CD4-positive, CD25-positive, alpha-beta regulatory T cell (primary cell): ENCODE measurements around the gene PRR33. TPM values are rescaled to one million over a fixed set of nuclear protein-coding genes. Genes with fewer than 3 reads are reported as not detected.

Experiments
- ATAC-seq, 2 donors: fragments of 150-1000 bp; cut with Tn5 transposase; one replicate each; pipeline ENCODE4 v1.10.0; 2021; ENCODE audit warnings: low read depth in 2 of 2, moderate number of reproducible peaks in 2 of 2, moderate library complexity in 1 of 2
- DNase-seq, 3 donors: peaks; one replicate each; pipeline versions ENCODE4 v3.0.0 to v3.0.0-alpha.2; 2012 to 2022; ENCODE audit warnings: mixed read lengths in 1 of 3
- H3K27ac ChIP-seq: one replicate; pipeline ENCODE4 v1.7.0; 2013; ENCODE audit warnings: mild to moderate bottlenecking, low read length; ENCODE audit not compliant: insufficient read depth, poor library complexity, severe bottlenecking
- H3K27me3 ChIP-seq: one replicate; pipeline ENCODE4 v1.7.0; 2013; ENCODE audit warnings: low read length; ENCODE audit not compliant: control insufficient read depth, insufficient read depth
- H3K36me3 ChIP-seq: one replicate; pipeline ENCODE4 v1.7.0; 2013; ENCODE audit warnings: mild to moderate bottlenecking, low read length, moderate library complexity; ENCODE audit not compliant: control insufficient read depth, insufficient read depth
- H3K4me1 ChIP-seq: 2 replicates; pipeline ENCODE4 v1.7.0; 2013; ENCODE audit warnings: mild to moderate bottlenecking, low read length; ENCODE audit not compliant: insufficient read depth, control insufficient read depth, poor library complexity, severe bottlenecking
- H3K4me3 ChIP-seq: one replicate; pipeline ENCODE4 v1.7.0; 2013; ENCODE audit warnings: low read depth, mild to moderate bottlenecking, low read length, moderate library complexity
- H3K9me3 ChIP-seq, 2 experiments: 1 replicate in 1 of 2; 2 replicates in 1 of 2; pipeline ENCODE4 v1.7.0; 2013; ENCODE audit warnings: low read length in 2 of 2, mild to moderate bottlenecking in 1 of 2, moderate library complexity in 1 of 2; ENCODE audit not compliant: control insufficient read depth in 2 of 2
- H3K27ac Mint-ChIP-seq, 3 donors: one replicate each; pipeline ENCODE4 v1.8.0; 2020 to 2022; ENCODE audit warnings: mild to moderate bottlenecking in 3 of 3, mixed read lengths in 3 of 3, moderate library complexity in 2 of 3
- H3K27me3 Mint-ChIP-seq: one replicate; pipeline ENCODE4 v1.8.0; 2022; ENCODE audit warnings: mild to moderate bottlenecking, mixed read lengths
- H3K36me3 Mint-ChIP-seq: one replicate; pipeline ENCODE4 v1.8.0; 2020; ENCODE audit warnings: mixed read lengths
- H3K4me1 Mint-ChIP-seq, 4 donors: one replicate each; pipeline ENCODE4 v1.8.0; 2020 to 2022; ENCODE audit warnings: mixed read lengths in 4 of 4, mild to moderate bottlenecking in 1 of 4
- H3K4me3 Mint-ChIP-seq, 4 donors: one replicate each; pipeline ENCODE4 v1.8.0; 2020 to 2022; ENCODE audit warnings: mild to moderate bottlenecking in 4 of 4, mixed read lengths in 4 of 4, moderate library complexity in 3 of 4
- H3K9me3 Mint-ChIP-seq, 7 donors: one replicate each; pipeline ENCODE4 v1.8.0; 2020 to 2022; ENCODE audit warnings: mixed read lengths in 7 of 7, mild to moderate bottlenecking in 3 of 7, moderate library complexity in 2 of 7
- polyA plus RNA-seq, 4 donors: library from polyadenylated mRNA; unstranded; fragments of 300-500 nt; fragmentation: Illumina TruSeq; gene quantifications; one replicate each; pipeline ENCODE4 v1.2.3, GENCODE V29; 2021
- total RNA-seq: library from RNA; stranded (reverse); gene quantifications from one replicate; pipeline ENCODE4 v1.2.3, GENCODE V29; 2022

The PRR33 gene
- total and polyA plus RNA-seq, 5 donors from 2014 or later, result 0.06 to 0.09 (median 0.08) TPM; not detected in 2

DNA sequence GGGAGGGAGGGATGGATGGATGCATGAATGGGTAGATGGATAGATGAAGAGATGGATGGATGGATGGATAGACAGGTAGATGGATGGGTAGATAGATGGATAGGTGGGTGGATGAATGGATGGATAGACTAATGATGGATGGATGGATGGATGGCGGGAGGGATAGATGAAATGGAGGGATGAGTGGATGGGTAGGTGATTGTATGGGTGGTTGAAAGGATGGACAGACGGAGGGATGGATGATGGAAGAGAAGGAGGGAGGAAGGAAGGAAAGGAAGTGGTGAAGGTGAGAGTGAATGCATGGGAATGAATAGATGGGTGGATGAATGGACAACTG, 24.1 kb upstream of the PRR33 start:
- Mint-ChIP-seq H3K4me3 (peak overlapping the region in 2 of 4 donors; percentile 15 to 52), H3K27ac (peak overlapping the region in 1 of 3 donors; percentile 12)
- ATAC-seq, result no peak

DNA sequence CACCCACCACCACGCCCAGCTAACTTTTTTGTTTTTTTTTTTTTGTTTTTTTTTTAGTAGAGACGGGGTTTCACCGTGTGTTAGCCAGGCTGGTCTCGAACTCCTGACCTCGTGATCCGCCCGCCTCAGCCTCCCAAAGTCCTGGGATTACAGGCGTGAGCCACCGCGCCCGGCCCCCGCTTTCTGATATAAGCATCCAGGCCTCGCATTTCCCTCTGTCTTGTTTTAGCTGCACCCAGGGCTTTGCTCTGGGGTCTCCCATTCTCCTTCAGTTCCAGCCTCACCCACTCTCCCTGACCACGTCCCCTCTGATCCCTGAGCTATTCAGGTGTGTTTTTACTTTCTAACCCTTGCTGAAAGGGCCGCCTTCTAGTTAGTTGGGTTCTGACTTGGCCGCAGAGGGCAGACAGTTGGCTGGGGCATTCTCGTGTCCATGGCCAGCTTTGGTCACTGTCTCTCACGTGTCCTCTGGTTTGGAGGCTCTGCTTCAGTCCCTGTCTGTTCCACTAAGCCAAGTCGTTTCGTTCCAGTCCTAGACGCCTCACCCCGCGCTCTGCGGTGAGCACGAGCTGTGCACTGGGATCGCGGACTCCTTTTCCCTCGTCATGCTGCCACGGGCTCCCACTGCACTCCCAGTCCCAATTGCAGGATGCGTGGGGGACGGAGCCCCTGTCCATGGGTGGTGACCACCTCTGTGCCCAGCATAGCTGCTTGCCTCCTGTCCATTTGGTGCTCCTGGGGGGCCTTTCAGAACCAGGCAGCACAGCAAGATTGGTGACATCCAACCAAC, 21.8 kb upstream of the PRR33 start:
- Histone ChIP-seq H3K27me3 (no peaks in the 10 kb centered on the region), H3K27ac (no peak overlapping the region), H3K36me3 (no peaks in the 10 kb centered on the region), H3K4me1 (no peaks in the 10 kb centered on the region), H3K4me3 (no peak overlapping the region), H3K9me3 (no peaks in the 10 kb centered on the region)
- Mint-ChIP-seq H3K36me3 (no peaks in the 10 kb centered on the region), H3K9me3 (peaks cover 0 to 1% (median 0%) of the 10 kb centered on the region in 7 donors), H3K27ac (peak overlapping the region in 1 of 3 donors; percentile 83), H3K4me3 (no peak overlapping the region), H3K27me3 (peaks cover 10% of the 10 kb centered on the region), H3K4me1 (peaks cover 0 to 20% (median 8%) of the 10 kb centered on the region in 4 donors)
- no peak for ATAC-seq
- DNase-seq, result no peak

More for the DNA sequence above, 24.1 kb upstream of the PRR33 start:
- H3K27me3 ChIP-seq, result no peaks in the 10 kb centered on the region
- H3K9me3 Mint-ChIP-seq, result no peaks in the 10 kb centered on the region
- H3K9me3 ChIP-seq, result no peaks in the 10 kb centered on the region
- H3K27me3 Mint-ChIP-seq, result peaks cover 5% of the 10 kb centered on the region
- no peak overlapping the region for H3K27ac ChIP-seq
- DNase-seq, result no peak
- H3K4me1 ChIP-seq, result no peaks in the 10 kb centered on the region
- H3K36me3 Mint-ChIP-seq, result no peaks in the 10 kb centered on the region
- H3K4me3 ChIP-seq, result no peak overlapping the region
- H3K36me3 ChIP-seq, result no peaks in the 10 kb centered on the region
- H3K4me1 Mint-ChIP-seq, result peaks cover 0 to 24% (median 8%) of the 10 kb centered on the region in 4 donors

- Mint-ChIP-seq H3K27ac (no peak overlapping the region), H3K4me1 (peaks cover 0 to 18% (median 8%) of the 10 kb centered on the region in 4 donors), H3K36me3 (no peaks in the 10 kb centered on the region), H3K4me3 (no peak overlapping the region), H3K27me3 (peaks cover 11% of the 10 kb centered on the region), H3K9me3 (peaks cover 0 to 1% (median 0%) of the 10 kb centered on the region in 7 donors)
- Histone ChIP-seq H3K4me3 (no peak overlapping the region), H3K36me3 (no peaks in the 10 kb centered on the region), H3K4me1 (no peaks in the 10 kb centered on the region), H3K27me3 (no peaks in the 10 kb centered on the region), H3K9me3 (no peaks in the 10 kb centered on the region), H3K27ac (no peak overlapping the region)
- DNase-seq, result no peak
- ATAC-seq, result no peak
Measured at GRCh38 chr11:1912289-1912878, 20.7 kb upstream of the PRR33 start.

GRCh38 chr11:1909524-1909923, 17.8 kb upstream of the PRR33 start:
- H3K4me3 Mint-ChIP-seq, result no peak overlapping the region
- DNase-seq, result no peak
- H3K27ac Mint-ChIP-seq, result no peak overlapping the region

DNA sequence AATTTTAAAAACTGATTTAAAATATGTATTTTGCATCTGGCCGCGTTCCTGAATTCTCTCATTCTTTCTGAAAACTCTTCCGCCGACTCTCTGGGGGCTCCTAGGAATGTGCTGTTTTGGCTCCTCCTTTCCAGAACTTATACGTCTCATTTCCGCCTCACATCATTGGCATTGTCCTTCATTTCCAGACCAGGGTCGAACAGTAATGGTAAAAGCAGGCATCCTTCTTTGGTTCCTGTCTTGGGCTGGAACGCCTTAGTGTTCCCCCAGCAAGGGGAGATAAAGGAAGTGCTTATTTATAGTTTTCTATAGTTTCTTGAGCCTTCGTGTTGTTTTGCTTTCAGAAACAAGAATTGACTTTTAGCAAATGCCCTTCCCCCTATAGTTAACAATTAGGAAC, 16.9 kb upstream of the PRR33 start:
- ATAC-seq (no peak), DNase-seq (no peak)
- Mint-ChIP-seq H3K36me3 (no peaks in the 10 kb centered on the region), H3K9me3 (peaks cover 0 to 1% (median 0%) of the 10 kb centered on the region in 7 donors), H3K4me1 (no peaks in the 10 kb centered on the region), H3K27ac (no peak overlapping the region), H3K4me3 (no peak overlapping the region), H3K27me3 (peaks cover 6% of the 10 kb centered on the region)
- Histone ChIP-seq H3K36me3 (no peaks in the 10 kb centered on the region), H3K27ac (no peak overlapping the region), H3K4me3 (no peak overlapping the region), H3K27me3 (no peaks in the 10 kb centered on the region), H3K9me3 (no peaks in the 10 kb centered on the region), H3K4me1 (no peaks in the 10 kb centered on the region)

More at GRCh38 chr11:1909524-1909923, 17.8 kb upstream of the PRR33 start:
- Histone ChIP-seq H3K36me3 (no peaks in the 10 kb centered on the region), H3K27me3 (no peaks in the 10 kb centered on the region), H3K4me1 (no peaks in the 10 kb centered on the region), H3K27ac (no peak overlapping the region), H3K4me3 (no peak overlapping the region), H3K9me3 (no peaks in the 10 kb centered on the region)
- H3K27me3 Mint-ChIP-seq, result peaks cover 6% of the 10 kb centered on the region
- peaks cover 0 to 3% (median under 1%) of the 10 kb centered on the region in 4 donors for H3K4me1 Mint-ChIP-seq
- ATAC-seq, result no peak
- H3K9me3 Mint-ChIP-seq, result peaks cover 0 to 1% (median 0%) of the 10 kb centered on the region in 7 donors
- no peaks in the 10 kb centered on the region for H3K36me3 Mint-ChIP-seq

- ATAC-seq (no peak), DNase-seq (no peak)
- Histone ChIP-seq H3K36me3 (no peaks in the 10 kb centered on the region), H3K27me3 (no peaks in the 10 kb centered on the region), H3K27ac (no peak overlapping the region), H3K9me3 (no peaks in the 10 kb centered on the region), H3K4me3 (no peak overlapping the region), H3K4me1 (no peaks in the 10 kb centered on the region)
- Mint-ChIP-seq H3K27me3 (peaks cover 13% of the 10 kb centered on the region), H3K27ac (no peak overlapping the region), H3K9me3 (peaks cover 0 to 1% (median 0%) of the 10 kb centered on the region in 7 donors), H3K4me1 (no peaks in the 10 kb centered on the region), H3K36me3 (no peaks in the 10 kb centered on the region), H3K4me3 (no peak overlapping the region)
Measured at GRCh38 chr11:1906611-1907423, 15.1 kb upstream of the PRR33 start.

GRCh38 chr11:1906181-1906580, 14.5 kb upstream of the PRR33 start:
- H3K4me3 Mint-ChIP-seq, result no peak overlapping the region
- peaks cover 19% of the 10 kb centered on the region for H3K27me3 Mint-ChIP-seq
- DNase-seq, result no peak

More at GRCh38 chr11:1906181-1906580, 14.5 kb upstream of the PRR33 start:
- no peaks in the 10 kb centered on the region for H3K36me3 ChIP-seq
- Mint-ChIP-seq H3K9me3 (peaks cover 0 to 1% (median 0%) of the 10 kb centered on the region in 7 donors), H3K36me3 (no peaks in the 10 kb centered on the region), H3K27ac (peak overlapping the region in 1 of 3 donors; percentile 48), H3K4me1 (no peaks in the 10 kb centered on the region)
- no peak for ATAC-seq
- H3K27ac ChIP-seq, result no peak overlapping the region
- no peaks in the 10 kb centered on the region for H3K9me3 ChIP-seq
- no peaks in the 10 kb centered on the region for H3K27me3 ChIP-seq
- no peaks in the 10 kb centered on the region for H3K4me1 ChIP-seq
- no peak overlapping the region for H3K4me3 ChIP-seq
